GM12878 (cell line): Measurements from ENCODE around the gene TMEM272. TPM values are rescaled to one million over a fixed set of nuclear protein-coding genes. Genes with fewer than 3 reads are reported as not detected.
A peak's percentile ranks its signal among the peaks of the same experiment; 100 is the strongest.

Source experiments
- ATAC-seq: fragments of 200-7000 bp; cut with Tn5 transposase; 3 replicates; pipeline ENCODE4 v1.9.1; 2020; ENCODE audit warnings: mild to moderate bottlenecking, moderate library complexity
- BruUV-seq: library from RNA; stranded (reverse); fragments of 400-500 nt; replicated peaks from 2 replicates; lab custom pipeline; 2021; lab: Mats Ljungman, UMichigan
- CTCF ChIA-PET: fragments of 300-600 bp; sonication (Branson Sonifier 250); formaldehyde crosslinking; extraction: SDS; loops from one replicate; lab custom pipeline; 2021; ENCODE audit warnings: inconsistent platforms; lab: Yijun Ruan, JAX
- POLR2A ChIA-PET: fragments of 350-600 bp; formaldehyde crosslinking; extraction: SDS; loops from one replicate; lab custom pipeline; 2021; ENCODE audit warnings: inconsistent platforms; lab: Charles Lee
- RAD21 ChIA-PET: fragments of 300-600 bp; sonication (Branson Sonifier 250); formaldehyde crosslinking; loops from one replicate; lab custom pipeline; 2023; ENCODE audit warnings: antibody characterized with exemption; ENCODE audit not compliant: unreplicated experiment; lab: Charles Lee
- SMC1A ChIA-PET: fragments of 300-600 bp; sonication (Branson Sonifier 250); formaldehyde crosslinking; loops from one replicate; lab custom pipeline; 2023; ENCODE audit not compliant: unreplicated experiment, uncharacterized antibody; lab: Charles Lee
- DNase-seq: peaks from one replicate; pipeline ENCODE4 v3.0.0-alpha.2; 2011; ENCODE audit warnings: low read depth, low spot score
- FAIRE-seq: peaks from 3 replicates; lab custom pipeline; 2011; peaks lifted over from hg19 to GRCh38; lab: Jason Lieb, UNC
- H2AFZ ChIP-seq: 2 replicates; pipeline ENCODE4 v1.6.0; 2011; ENCODE audit warnings: low read depth, low read length, control low read depth; ENCODE audit not compliant: control insufficient read depth
- H3K27ac ChIP-seq: 2 replicates; pipeline ENCODE4 v1.5.1; 2011; ENCODE audit warnings: control low read depth; ENCODE audit not compliant: control insufficient read depth, insufficient read depth
- H3K27me3 ChIP-seq, 2 experiments: replicated peaks in 1 of 2; 2 replicates each; pipeline versions ENCODE4 v1.6.0 to v1.6.1; 2011; ENCODE audit warnings: low read length in 1 of 2; ENCODE audit not compliant: control insufficient read depth in 2 of 2, insufficient read depth in 2 of 2
- H3K36me3 ChIP-seq, 2 experiments: 2 replicates each; pipeline ENCODE4 v1.5.1; 2011; ENCODE audit warnings: low read length in 1 of 2; ENCODE audit not compliant: control insufficient read depth in 2 of 2, insufficient read depth in 2 of 2
- H3K4me1 ChIP-seq: 2 replicates; pipeline ENCODE4 v1.6.1; 2011; ENCODE audit warnings: mild to moderate bottlenecking, low read length, moderate library complexity, mixed read lengths; ENCODE audit not compliant: control insufficient read depth, insufficient read depth
- H3K4me2 ChIP-seq: 2 replicates; pipeline ENCODE4 v1.6.0; 2011; ENCODE audit warnings: control low read depth; ENCODE audit not compliant: control insufficient read depth, insufficient read depth
- H3K4me3 ChIP-seq: fragments of 200-600 bp; sonication (generic); 2 replicates; pipeline ENCODE4 v1.5.1; 2016
- H3K79me2 ChIP-seq: 2 replicates; pipeline ENCODE4 v1.6.0; 2011; ENCODE audit warnings: low read length; ENCODE audit not compliant: control insufficient read depth, insufficient read depth
- H3K9ac ChIP-seq: 2 replicates; pipeline ENCODE4 v1.8.0; 2011; ENCODE audit warnings: low read length, control low read depth, mixed read lengths; ENCODE audit not compliant: control insufficient read depth, insufficient read depth
- H3K9me3 ChIP-seq: replicated peaks from 3 replicates; pipeline ENCODE4 v1.5.1; 2011; ENCODE audit warnings: mild to moderate bottlenecking, low read length; ENCODE audit not compliant: control insufficient read depth, insufficient read depth
- H4K20me1 ChIP-seq: 2 replicates; pipeline ENCODE4 v1.6.0; 2011; ENCODE audit not compliant: control insufficient read depth, insufficient read depth
- NFXL1 ChIP-seq: fragments of 450-650 bp; IDR thresholded peaks from 2 replicates; pipeline ENCODE4 v1.6.1; 2017; ENCODE audit warnings: antibody characterized with exemption, mild to moderate bottlenecking, borderline replicate concordance
- NFYA ChIP-seq: IDR thresholded peaks from 2 replicates; pipeline ENCODE4 v1.6.1; 2011; ENCODE audit warnings: low read depth, mild to moderate bottlenecking, low read length, improper control_type of control experiment, borderline replicate concordance
- POLR2A ChIP-seq: IDR thresholded peaks from 2 replicates; pipeline ENCODE4 v1.6.1; 2011; ENCODE audit warnings: low read depth, mild to moderate bottlenecking, low read length
- SIX5 ChIP-seq: IDR thresholded peaks from 2 replicates; pipeline ENCODE4 v1.6.1; 2011; ENCODE audit warnings: mild to moderate bottlenecking, low read depth, low read length, moderate library complexity; ENCODE audit not compliant: severe bottlenecking
- SMAD1 ChIP-seq: fragments of 450-650 bp; IDR thresholded peaks from 2 replicates; pipeline ENCODE4 v1.6.1; 2018; ENCODE audit warnings: mild to moderate bottlenecking, low read depth; ENCODE audit not compliant: partially characterized antibody
- SP1 ChIP-seq: IDR thresholded peaks from one replicate; pipeline ENCODE4 v1.6.1; 2011; ENCODE audit warnings: low read depth, low read length
- SPI1 ChIP-seq: IDR thresholded peaks from 2 replicates; pipeline ENCODE4 v1.6.1; 2011; ENCODE audit warnings: low read depth, mild to moderate bottlenecking, low read length, moderate library complexity, borderline replicate concordance; ENCODE audit not compliant: insufficient read depth
- SUPT20H ChIP-seq: IDR thresholded peaks from 2 replicates; pipeline ENCODE4 v1.6.1; 2011; ENCODE audit warnings: low read depth, mild to moderate bottlenecking, low read length, moderate library complexity, borderline replicate concordance; ENCODE audit not compliant: control insufficient read depth
- TCF12 ChIP-seq: IDR thresholded peaks from 2 replicates; pipeline ENCODE4 v1.6.1; 2011; ENCODE audit warnings: low read depth, mild to moderate bottlenecking, low read length
- ZNF217 ChIP-seq: fragments of 450-650 bp; IDR thresholded peaks from 2 replicates; pipeline ENCODE4 v1.6.1; 2017; ENCODE audit warnings: antibody characterized with exemption, mild to moderate bottlenecking
- WGBS: methylation state at CpG from one replicate; pipeline ENCODE4 v1.1.6; 2016; ENCODE audit warnings: low lambda C conversion rate; ENCODE audit not compliant: insufficient replicate concordance, insufficient coverage; ENCODE audit errors: missing lambda C conversion rate; 5-methylcytosine and 5-hydroxymethylcytosine counted together
- in situ Hi-C: fragments of 300-500 bp; cut with MboI; formaldehyde crosslinking; loops from 9 replicates; pipeline ENCODE4 v1.14.3; 2018; ENCODE audit warnings: mixed read lengths
- intact Hi-C: fragments of 100-400 bp; cut with micrococcal nuclease; formaldehyde crosslinking; loops from one replicate; pipeline ENCODE4 v1.14.2; 2022; ENCODE audit not compliant: unreplicated experiment
- polyA plus RNA-seq, 11 experiments: library from polyadenylated mRNA; depleted of rRNA in 4 of 11; unstranded in 6 of 11; stranded (reverse) in 5 of 11; fragments of >200 nt; fragmentation: Nextera tagmentation in 4 of 11; fragmentation: Illumina TruSeq in 1 of 11; extraction: Ambion mirVana in 4 of 11; extraction: Trizol in 1 of 11; gene quantifications; 1 replicate in 1 of 11; 2 replicates in 10 of 11; pipeline versions ENCODE4 v1.2.1 to v1.2.3, GENCODE V29; 2011 to 2016; ENCODE audit warnings: inconsistent platforms in 2 of 11, missing spikeins in 2 of 11, low read depth in 1 of 11
- total RNA-seq, 4 experiments: library from RNA; depleted of rRNA in 3 of 4; stranded (reverse); fragments of >200 nt in 3 of 4; fragmentation: Illumina TruSeq in 1 of 4; extraction: Trizol in 1 of 4; gene quantifications; 2 replicates each; pipeline versions ENCODE4 v1.2.1 to v1.2.3, GENCODE V29; 2013 to 2021
- TF ChIP-seq, protein P1 (sequence below): fragments of 450-650 bp; IDR thresholded peaks from 2 replicates; pipeline ENCODE4 v1.6.1; 2018; ENCODE audit warnings: borderline replicate concordance, mild to moderate bottlenecking; ENCODE audit not compliant: partially characterized antibody

The TMEM272 gene
- total and polyA plus RNA-seq, 10 of the 15 experiments (the other 5 are each of a cell fraction or from before 2014, with no cell fraction given) = 0.01 to 0.04 TPM; not detected in 8

- H3K4me2 ChIP-seq = no peak overlapping the region
- FAIRE-seq (no peak), DNase-seq (no peak), ATAC-seq (no peak; the same call in 2 of the 3 replicates)
- BruUV-seq = no TSS peak
- ChIA-PET POLR2A (no interaction called here), SMC1A (interaction anchor here (1.1 to 1.5 kb wide), 5 partner anchors 14 to 327 kb away, joined by 3 to 4 read pairs (median 3); no protein-coding TSS in a partner anchor), RAD21 (interaction anchor here (1.0 kb wide), 1 partner anchor 27 kb away, joined by 3 read pairs; no protein-coding TSS in a partner anchor), CTCF (interaction anchor here (1.3 kb wide), 1 partner anchor 22 kb away, joined by 3 read pairs; no protein-coding TSS in a partner anchor)
- intact Hi-C loops = no loop called here
- in situ Hi-C loops = no loop called here
- H3K27me3 ChIP-seq = no peaks in the 10 kb centered on the region
- H3K9me3 ChIP-seq = no peaks in the 10 kb centered on the region
- H4K20me1 ChIP-seq = no peaks in the 10 kb centered on the region
- no peaks in the 10 kb centered on the region for H3K36me3 ChIP-seq
- no peak overlapping the region for H2AFZ ChIP-seq
- H3K79me2 ChIP-seq = no peaks in the 10 kb centered on the region
- no peak overlapping the region for H3K9ac ChIP-seq
- no peak overlapping the region for H3K27ac ChIP-seq
- 92% methylated on average over 17 of the region's 17 CpGs for WGBS
- TF ChIP-seq POLR2A = peak; percentile 39; the same call in 1 of the 2 replicates
- TF ChIP-seq TCF12 = no peak
- no peak overlapping the region for H3K4me3 ChIP-seq
- H3K4me1 ChIP-seq = no peaks in the 10 kb centered on the region
Observed at GRCh38 chr13:51771418-51772104, 73.4 kb downstream of the TMEM272 start.

DNA sequence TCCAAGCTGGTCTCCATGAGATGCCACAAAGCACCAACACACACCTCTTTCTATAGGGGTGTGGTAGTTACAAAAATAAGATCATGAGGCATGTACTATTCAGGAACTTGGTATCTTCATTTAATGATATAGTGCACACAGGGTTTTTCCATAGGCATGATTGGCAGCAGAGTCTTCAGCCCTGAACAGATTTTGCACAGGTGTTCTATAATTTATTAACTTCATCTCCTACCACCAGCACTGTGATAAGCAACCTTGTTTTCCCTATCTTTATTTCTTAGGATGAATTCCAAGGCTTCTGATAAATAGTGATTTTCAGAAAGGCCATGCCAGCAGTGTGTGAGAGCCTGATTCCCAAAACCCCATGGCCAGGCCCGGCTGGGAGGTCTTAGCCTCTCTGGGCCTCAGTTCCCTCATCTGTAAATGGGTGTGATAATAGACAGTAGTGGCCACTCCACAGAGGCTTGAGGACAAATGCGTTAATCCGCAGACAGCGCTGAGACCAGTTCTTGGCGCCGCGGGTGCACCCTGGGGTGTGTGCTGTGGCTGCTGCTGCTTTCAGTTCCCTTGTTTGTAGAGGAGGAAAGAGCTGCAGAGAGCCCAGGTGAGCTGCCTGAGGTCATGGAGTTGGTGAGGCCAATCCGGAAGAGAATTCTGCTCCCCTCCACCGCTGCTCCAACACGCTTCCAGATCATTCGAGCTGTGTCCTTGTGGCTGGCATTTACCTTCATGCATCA lies 74.1 kb downstream of the TMEM272 start:
- no peak for FAIRE-seq
- no TSS peak for BruUV-seq
- H3K36me3 ChIP-seq = no peaks in the 10 kb centered on the region
- H3K4me3 ChIP-seq = no peak overlapping the region
- H3K4me2 ChIP-seq = no peak overlapping the region
- WGBS = 99% methylated on average over 11 of the region's 11 CpGs
- H4K20me1 ChIP-seq = no peaks in the 10 kb centered on the region
- ChIA-PET RAD21 (interaction anchor here (1.3 kb wide), 1 partner anchor 27 kb away, joined by 3 read pairs; no protein-coding TSS in a partner anchor), POLR2A (no interaction called here), CTCF (interaction anchor here (1.2 to 1.3 kb wide), 2 partner anchors 9 to 23 kb away, joined by 3 read pairs; no protein-coding TSS in a partner anchor), SMC1A (interaction anchor here (1.1 to 1.5 kb wide), 4 partner anchors 14 to 326 kb away, joined by 3 to 4 read pairs (median 4); no protein-coding TSS in a partner anchor)
- ATAC-seq = peak; percentile 46
- in situ Hi-C loops = no loop called here
- H3K27me3 ChIP-seq = no peaks in the 10 kb centered on the region
- intact Hi-C loops = no loop called here
- DNase-seq = no peak
- no peaks in the 10 kb centered on the region for H3K79me2 ChIP-seq
- no peak overlapping the region for H2AFZ ChIP-seq
- H3K4me1 ChIP-seq = no peaks in the 10 kb centered on the region
- H3K27ac ChIP-seq = no peak overlapping the region
- H3K9ac ChIP-seq = no peak overlapping the region
- no peaks in the 10 kb centered on the region for H3K9me3 ChIP-seq
- TF ChIP-seq, protein P1, sequence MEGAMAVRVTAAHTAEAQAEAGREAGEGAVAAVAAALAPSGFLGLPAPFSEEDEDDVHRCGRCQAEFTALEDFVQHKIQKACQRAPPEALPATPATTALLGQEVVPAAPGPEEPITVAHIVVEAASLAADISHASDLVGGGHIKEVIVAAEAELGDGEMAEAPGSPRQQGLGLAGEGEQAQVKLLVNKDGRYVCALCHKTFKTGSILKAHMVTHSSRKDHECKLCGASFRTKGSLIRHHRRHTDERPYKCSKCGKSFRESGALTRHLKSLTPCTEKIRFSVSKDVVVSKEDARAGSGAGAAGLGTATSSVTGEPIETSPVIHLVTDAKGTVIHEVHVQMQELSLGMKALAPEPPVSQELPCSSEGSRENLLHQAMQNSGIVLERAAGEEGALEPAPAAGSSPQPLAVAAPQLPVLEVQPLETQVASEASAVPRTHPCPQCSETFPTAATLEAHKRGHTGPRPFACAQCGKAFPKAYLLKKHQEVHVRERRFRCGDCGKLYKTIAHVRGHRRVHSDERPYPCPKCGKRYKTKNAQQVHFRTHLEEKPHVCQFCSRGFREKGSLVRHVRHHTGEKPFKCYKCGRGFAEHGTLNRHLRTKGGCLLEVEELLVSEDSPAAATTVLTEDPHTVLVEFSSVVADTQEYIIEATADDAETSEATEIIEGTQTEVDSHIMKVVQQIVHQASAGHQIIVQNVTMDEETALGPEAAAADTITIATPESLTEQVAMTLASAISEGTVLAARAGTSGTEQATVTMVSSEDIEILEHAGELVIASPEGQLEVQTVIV = no peak
- no peak for TF ChIP-seq NFYA
- no peak for TF ChIP-seq SMAD1
- peak; percentile 38; the same call in 1 of the 2 replicates for TF ChIP-seq SPI1
- no peak for TF ChIP-seq SP1
- no peak for TF ChIP-seq ZNF217
- no peak for TF ChIP-seq SIX5
- TF ChIP-seq NFXL1 = no peak
- no peak for TF ChIP-seq SUPT20H
